Measurements from ENCODE around the gene SLIT1.

SLIT1 gene

GRCh38 chr10:97115846-97116245 lies 69.9 kb downstream of the SLIT1 start:
- no peak for TF ChIP-seq CTCF (IDR thresholded peaks at IDR 0.05; ENCODE audit: insufficient read depth, low read depth, low read length, missing control alignments)
- DNase-seq (ENCODE audit: low read depth): no peak
- H3K4me3 ChIP-seq (ENCODE audit: low read length): no peak overlapping the region

DNA sequence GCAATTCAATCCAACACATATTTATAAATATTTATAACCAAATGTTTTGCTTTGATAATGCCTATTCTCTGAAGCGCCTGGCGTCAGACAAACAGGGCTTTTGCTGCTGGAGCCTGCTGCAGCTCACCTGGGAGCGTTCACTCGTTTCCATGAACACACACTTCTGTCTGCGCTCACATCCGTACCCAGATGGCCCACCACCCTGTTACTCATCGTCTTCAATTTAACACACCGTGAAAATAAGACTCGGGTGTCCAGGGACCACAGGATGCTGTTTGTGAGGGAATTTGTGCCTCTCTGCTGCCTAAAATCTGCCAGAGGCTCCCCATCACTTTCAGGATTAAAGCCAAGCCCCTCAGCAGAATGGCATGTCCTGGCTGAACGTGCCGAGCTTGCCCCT lies 74.1 kb downstream of the SLIT1 start:
- DNase-seq (ENCODE audit: low read depth): no peak
- no peak for TF ChIP-seq CTCF (IDR thresholded peaks at IDR 0.05; ENCODE audit: insufficient read depth, low read depth, low read length, missing control alignments)
- no peak overlapping the region for H3K4me3 ChIP-seq (ENCODE audit: low read length)

GRCh38 chr10:97109547-97109946 lies 76.2 kb downstream of the SLIT1 start:
- H3K4me3 ChIP-seq (ENCODE audit: low read length): no peak overlapping the region
- no peak for DNase-seq (ENCODE audit: low read depth)

DNA sequence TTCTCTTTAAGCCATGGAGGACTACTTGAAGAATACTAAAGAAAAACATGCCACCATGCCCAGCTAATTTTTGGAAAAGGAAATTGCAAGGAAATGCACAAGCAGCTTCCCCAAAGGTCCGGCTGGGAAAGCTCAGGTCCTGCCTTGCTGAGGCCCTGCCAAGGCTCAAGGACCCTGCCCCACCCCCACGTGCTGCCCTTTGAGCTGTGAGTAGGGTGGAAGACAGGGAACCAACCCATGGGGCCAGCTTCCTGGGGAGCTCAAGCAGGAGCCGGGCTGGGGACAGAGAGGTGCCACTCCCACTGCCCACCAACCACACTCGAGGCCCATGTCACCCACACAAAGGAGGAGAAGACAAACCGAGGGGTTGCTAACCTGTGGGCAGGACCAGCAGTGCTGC lies 78.2 kb downstream of the SLIT1 start:
- no peak for TF ChIP-seq CTCF (IDR thresholded peaks at IDR 0.05; ENCODE audit: insufficient read depth, low read depth, low read length, missing control alignments)
- no peak for DNase-seq (ENCODE audit: low read depth)
- H3K4me3 ChIP-seq (ENCODE audit: low read length): no peak overlapping the region

More at GRCh38 chr10:97109547-97109946, 76.2 kb downstream of the SLIT1 start:
- no peak for TF ChIP-seq CTCF (IDR thresholded peaks at IDR 0.05; ENCODE audit: insufficient read depth, low read depth, low read length, missing control alignments)

GRCh38 chr10:97106207-97106606 lies 79.6 kb downstream of the SLIT1 start:
- H3K4me3 ChIP-seq (ENCODE audit: low read length): no peak overlapping the region
- TF ChIP-seq CTCF (IDR thresholded peaks at IDR 0.05; ENCODE audit: insufficient read depth, low read depth, low read length, missing control alignments): no peak
- no peak for DNase-seq (ENCODE audit: low read depth)

- no peak for DNase-seq (ENCODE audit: low read depth)
- no peak for TF ChIP-seq CTCF (IDR thresholded peaks at IDR 0.05; ENCODE audit: insufficient read depth, low read depth, low read length, missing control alignments)
- no peak overlapping the region for H3K4me3 ChIP-seq (ENCODE audit: low read length)
Observed at GRCh38 chr10:97105303-97105702, 80.5 kb downstream of the SLIT1 start.

DNA sequence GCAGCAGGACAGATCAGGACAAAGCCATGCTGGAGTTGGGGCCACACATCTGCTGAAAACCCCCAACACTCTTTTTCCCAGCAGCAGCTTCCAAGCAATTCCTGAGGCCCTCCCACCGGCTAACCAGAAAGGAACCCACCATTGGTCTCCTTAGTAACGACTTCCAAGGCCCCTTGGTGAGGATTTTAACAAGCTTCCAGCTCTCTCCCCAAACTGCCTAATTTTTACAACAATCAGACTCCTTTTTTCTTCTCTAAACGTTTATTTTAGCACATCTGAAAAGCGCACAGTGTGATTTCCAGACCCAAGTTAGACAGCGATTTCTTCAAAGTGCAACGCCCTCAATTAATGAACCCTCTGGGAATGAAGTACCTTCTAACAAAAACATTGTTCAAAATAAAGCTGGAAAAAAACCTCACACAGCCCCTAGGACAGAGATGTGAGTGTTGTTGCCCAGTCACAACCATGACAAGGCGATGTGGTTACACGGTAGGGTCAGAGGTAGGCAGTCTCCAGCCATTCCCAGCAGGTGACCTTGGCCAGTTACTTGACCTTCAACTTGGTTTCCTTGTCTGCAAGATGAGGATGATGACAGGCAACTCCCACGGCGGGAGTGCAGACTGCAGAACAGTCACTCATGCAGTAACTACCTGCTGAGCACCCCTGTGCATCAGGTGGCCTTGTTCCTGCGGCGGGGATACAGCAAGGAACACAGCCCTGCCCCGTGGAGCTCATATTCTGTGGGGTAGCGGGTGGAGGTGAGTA lies 82.3 kb downstream of the SLIT1 start:
- no peak for DNase-seq (ENCODE audit: low read depth)
- no peak for TF ChIP-seq CTCF (IDR thresholded peaks at IDR 0.05; ENCODE audit: insufficient read depth, low read depth, low read length, missing control alignments)
- H3K4me3 ChIP-seq (ENCODE audit: low read length): no peak overlapping the region

All from epithelial cell of esophagus (primary cell).